ENCODE results near the gene DRG2.
A peak's percentile ranks its signal among the peaks of the same experiment; 100 is the strongest.

The DRG2 gene

GRCh38 chr17:18040261-18040858 lies 47.4 kb upstream of the DRG2 start:
- Mint-ChIP-seq H3K4me3 (peak overlapping the region; percentile 99), H3K9me3 (no peaks in the 10 kb centered on the region), H3K27me3 (ENCODE audit: low read depth, poor library complexity) (peaks cover 6% of the 10 kb centered on the region), H3K4me1 (peaks cover 53% of the 10 kb centered on the region), H3K27ac (peak overlapping the region; percentile 71), H3K36me3 (ENCODE audit: low read depth) (peaks cover 10% of the 10 kb centered on the region)
- TF ChIP-seq CTCF (IDR thresholded peaks at IDR 0.05): no peak
- DNase-seq: no peak

- Mint-ChIP-seq H3K4me3 (peak overlapping the region; percentile 99), H3K9me3 (no peaks in the 10 kb centered on the region), H3K27me3 (ENCODE audit: low read depth, poor library complexity) (peaks cover 6% of the 10 kb centered on the region), H3K4me1 (peaks cover 53% of the 10 kb centered on the region), H3K27ac (no peak overlapping the region), H3K36me3 (ENCODE audit: low read depth) (peaks cover 17% of the 10 kb centered on the region)
- DNase-seq: no peak
- no peak for TF ChIP-seq CTCF (IDR thresholded peaks at IDR 0.05)
Measured at GRCh38 chr17:18041776-18042175, 46.0 kb upstream of the DRG2 start.

- DNase-seq: no peak
- peaks cover 44% of the 10 kb centered on the region for H3K4me1 Mint-ChIP-seq
- H3K27me3 Mint-ChIP-seq (ENCODE audit: low read depth, poor library complexity): peaks cover 6% of the 10 kb centered on the region
- H3K36me3 Mint-ChIP-seq (ENCODE audit: low read depth): peaks cover 27% of the 10 kb centered on the region
- H3K9me3 Mint-ChIP-seq: no peaks in the 10 kb centered on the region
- H3K27ac Mint-ChIP-seq: no peak overlapping the region
- TF ChIP-seq CTCF (IDR thresholded peaks at IDR 0.05): no peak
- no peak overlapping the region for H3K4me3 Mint-ChIP-seq
Measured at GRCh38 chr17:18042983-18043382, 44.8 kb upstream of the DRG2 start.

GRCh38 chr17:18043491-18043890 lies 44.3 kb upstream of the DRG2 start:
- H3K9me3 Mint-ChIP-seq: no peaks in the 10 kb centered on the region
- peaks cover 6% of the 10 kb centered on the region for H3K27me3 Mint-ChIP-seq (ENCODE audit: low read depth, poor library complexity)
- H3K27ac Mint-ChIP-seq: no peak overlapping the region
- DNase-seq: no peak
- no peak for TF ChIP-seq CTCF (IDR thresholded peaks at IDR 0.05)
- H3K36me3 Mint-ChIP-seq (ENCODE audit: low read depth): peaks cover 27% of the 10 kb centered on the region
- H3K4me3 Mint-ChIP-seq: no peak overlapping the region
- peaks cover 39% of the 10 kb centered on the region for H3K4me1 Mint-ChIP-seq

GRCh38 chr17:18044609-18045008 lies 43.1 kb upstream of the DRG2 start:
- H3K27me3 Mint-ChIP-seq (ENCODE audit: low read depth, poor library complexity): peaks cover 6% of the 10 kb centered on the region
- TF ChIP-seq CTCF (IDR thresholded peaks at IDR 0.05): no peak
- H3K36me3 Mint-ChIP-seq (ENCODE audit: low read depth): peaks cover 31% of the 10 kb centered on the region
- peak overlapping the region; percentile 37 for H3K27ac Mint-ChIP-seq
- H3K9me3 Mint-ChIP-seq: no peaks in the 10 kb centered on the region
- peaks cover 33% of the 10 kb centered on the region for H3K4me1 Mint-ChIP-seq
- DNase-seq: no peak
- H3K4me3 Mint-ChIP-seq: no peak overlapping the region

- H3K27ac Mint-ChIP-seq: no peak overlapping the region
- no peak for TF ChIP-seq CTCF (IDR thresholded peaks at IDR 0.05)
- H3K9me3 Mint-ChIP-seq: no peaks in the 10 kb centered on the region
- H3K4me1 Mint-ChIP-seq: peaks cover 26% of the 10 kb centered on the region
- no peak overlapping the region for H3K4me3 Mint-ChIP-seq
- H3K27me3 Mint-ChIP-seq (ENCODE audit: low read depth, poor library complexity): peaks cover 2% of the 10 kb centered on the region
- peaks cover 36% of the 10 kb centered on the region for H3K36me3 Mint-ChIP-seq (ENCODE audit: low read depth)
- no peak for DNase-seq
Measured at GRCh38 chr17:18045691-18046350, 41.9 kb upstream of the DRG2 start.

Data from nephron progenitor cell (in vitro differentiated cells).